ENCODE measurements around the gene B4GALT5.
"Not testable (repeated sequence)": the region's sequence is repeated elsewhere in the genome, so short reads cannot be mapped to it uniquely, and the experiment has no call there.

B4GALT5 gene

GRCh38 chr20:49677777-49678758 lies 35.6 kb downstream of the B4GALT5 start:
- no peak for DNase-seq

GRCh38 chr20:49676581-49677291 lies 36.9 kb downstream of the B4GALT5 start:
- no peak for DNase-seq

GRCh38 chr20:49675368-49676151 lies 38.1 kb downstream of the B4GALT5 start:
- no peak for DNase-seq

- no peak for DNase-seq
These were observed 39.0 kb downstream of the B4GALT5 start for GRCh38 chr20:49674383-49675352.

- no peak for DNase-seq
These were observed 41.5 kb downstream of the B4GALT5 start for GRCh38 chr20:49672096-49672664.

- no peak for DNase-seq
These were observed 42.2 kb downstream of the B4GALT5 start for GRCh38 chr20:49671433-49671832.

GRCh38 chr20:49669601-49670189 lies 44.0 kb downstream of the B4GALT5 start:
- DNase-seq = no peak

GRCh38 chr20:49668878-49669195 lies 44.8 kb downstream of the B4GALT5 start:
- not testable (repeated sequence) for DNase-seq

- DNase-seq = no peak
These were observed 45.3 kb downstream of the B4GALT5 start for GRCh38 chr20:49668181-49668877.

- DNase-seq = no peak
These were observed 46.8 kb downstream of the B4GALT5 start for GRCh38 chr20:49666911-49667310.

GRCh38 chr20:49665796-49666195 lies 47.9 kb downstream of the B4GALT5 start:
- no peak for DNase-seq

GRCh38 chr20:49664612-49665313 lies 48.9 kb downstream of the B4GALT5 start:
- no peak for DNase-seq

- DNase-seq = no peak
These were observed 50.6 kb downstream of the B4GALT5 start for GRCh38 chr20:49663112-49663511.

- DNase-seq = no peak
These were observed 51.9 kb downstream of the B4GALT5 start for GRCh38 chr20:49661560-49662329.

- no peak for DNase-seq
These were observed 52.8 kb downstream of the B4GALT5 start for GRCh38 chr20:49660912-49661311.

- no peak for DNase-seq
These were observed 54.6 kb downstream of the B4GALT5 start for GRCh38 chr20:49659056-49659455.

- DNase-seq = no peak
These were observed 55.2 kb downstream of the B4GALT5 start for GRCh38 chr20:49658508-49658907.

- no peak for DNase-seq
These were observed 56.4 kb downstream of the B4GALT5 start for GRCh38 chr20:49657118-49657901.

Data from stimulated activated naive CD4-positive, alpha-beta T cell (primary cell).